ENCODE results near the gene MUS81. TPM values are rescaled to one million over a fixed set of nuclear protein-coding genes. Genes with fewer than 3 reads are reported as not detected.

The MUS81 gene
- total and polyA plus RNA-seq, 9 of the 15 experiments (the other 6 are each of a cell fraction or from before 2014, with no cell fraction given) = 13.4 to 118 (median 53.7) TPM

DNA sequence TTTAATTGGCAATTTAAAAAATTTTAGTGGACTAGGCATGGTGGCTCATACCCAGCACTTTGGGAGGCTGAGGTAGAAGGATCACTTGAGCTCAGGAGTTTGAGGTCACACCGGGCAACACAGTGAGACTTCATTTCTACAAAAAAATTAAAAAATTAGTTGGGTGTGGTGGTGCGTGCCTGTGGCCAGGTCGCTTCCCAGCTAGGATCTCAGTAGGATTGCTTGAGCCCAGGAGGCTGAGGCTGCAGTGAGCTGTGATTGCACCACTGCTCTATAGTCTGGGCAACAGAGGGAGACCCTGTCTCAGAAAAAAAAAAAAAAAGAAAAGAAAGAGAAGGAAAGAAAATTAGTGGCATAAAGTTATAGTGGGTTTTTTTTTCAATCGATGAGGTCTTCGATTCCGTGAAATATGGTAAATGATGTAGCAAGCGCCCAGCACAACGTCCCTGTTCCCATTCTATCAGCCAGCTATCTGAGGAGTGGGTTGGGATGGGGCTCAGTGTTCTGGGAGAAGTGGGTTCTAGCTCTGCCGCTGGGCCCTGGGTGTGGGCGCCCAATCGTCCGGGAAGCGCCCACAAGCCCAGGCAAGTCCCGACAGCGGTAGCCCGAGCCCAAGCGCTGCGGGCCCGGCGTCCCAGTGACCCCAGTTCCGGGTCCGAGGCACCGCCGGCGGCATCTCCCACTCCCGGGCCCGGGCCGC lies 38.6 kb downstream of the MUS81 start (continued):
- no peak for TF ChIP-seq CREBBP (IDR thresholded peaks at IDR 0.05; ENCODE audit: low read depth, low read length)
- no peak for TF ChIP-seq ASH1L (IDR thresholded peaks at IDR 0.05; ENCODE audit: borderline replicate concordance, low read depth, partially characterized antibody)
- TF ChIP-seq HDAC6 (IDR thresholded peaks at IDR 0.05; ENCODE audit: low read depth, low read length) = no peak
- no peak for TF ChIP-seq SMC3 (conservative IDR thresholded peaks at IDR 0.05; ENCODE audit: insufficient read depth, low read depth, low read length)
- no peak for TF ChIP-seq FOXJ3 (CRISPR knock-in tag; IDR thresholded peaks at IDR 0.05)
- TF ChIP-seq PRPF4 (IDR thresholded peaks at IDR 0.05; ENCODE audit: insufficient read depth, low read depth, low read length, poor library complexity, severe bottlenecking) = no peak
- no peak for TF ChIP-seq HDAC8 (tag; IDR thresholded peaks at IDR 0.05)
- TF ChIP-seq, protein P1, sequence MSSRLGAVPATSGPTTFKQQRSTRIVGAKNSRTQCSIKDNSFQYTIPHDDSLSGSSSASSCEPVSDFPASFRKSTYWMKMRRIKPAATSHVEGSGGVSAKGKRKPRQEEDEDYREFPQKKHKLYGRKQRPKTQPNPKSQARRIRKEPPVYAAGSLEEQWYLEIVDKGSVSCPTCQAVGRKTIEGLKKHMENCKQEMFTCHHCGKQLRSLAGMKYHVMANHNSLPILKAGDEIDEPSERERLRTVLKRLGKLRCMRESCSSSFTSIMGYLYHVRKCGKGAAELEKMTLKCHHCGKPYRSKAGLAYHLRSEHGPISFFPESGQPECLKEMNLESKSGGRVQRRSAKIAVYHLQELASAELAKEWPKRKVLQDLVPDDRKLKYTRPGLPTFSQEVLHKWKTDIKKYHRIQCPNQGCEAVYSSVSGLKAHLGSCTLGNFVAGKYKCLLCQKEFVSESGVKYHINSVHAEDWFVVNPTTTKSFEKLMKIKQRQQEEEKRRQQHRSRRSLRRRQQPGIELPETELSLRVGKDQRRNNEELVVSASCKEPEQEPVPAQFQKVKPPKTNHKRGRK (tag; IDR thresholded peaks at IDR 0.05) = peak; percentile 32; the same call in 1 of the 2 replicates
- no peak for TF ChIP-seq ZNF239 (CRISPR knock-in tag; IDR thresholded peaks at IDR 0.05)
- TF ChIP-seq STAT5B (CRISPR knock-in tag; IDR thresholded peaks at IDR 0.05) = no peak
- TF ChIP-seq POLR2B (IDR thresholded peaks at IDR 0.05; ENCODE audit: low read depth, partially characterized antibody) = peak; percentile 12
- no peak for TF ChIP-seq TSC22D4 (tag; IDR thresholded peaks at IDR 0.05)
- no peak for TF ChIP-seq RBM15 (IDR thresholded peaks at IDR 0.05; ENCODE audit: insufficient read depth, low read length)
- TF ChIP-seq ZC3H11A (IDR thresholded peaks at IDR 0.05; ENCODE audit: low read depth, low read length) = no peak
- TF ChIP-seq, protein P2, sequence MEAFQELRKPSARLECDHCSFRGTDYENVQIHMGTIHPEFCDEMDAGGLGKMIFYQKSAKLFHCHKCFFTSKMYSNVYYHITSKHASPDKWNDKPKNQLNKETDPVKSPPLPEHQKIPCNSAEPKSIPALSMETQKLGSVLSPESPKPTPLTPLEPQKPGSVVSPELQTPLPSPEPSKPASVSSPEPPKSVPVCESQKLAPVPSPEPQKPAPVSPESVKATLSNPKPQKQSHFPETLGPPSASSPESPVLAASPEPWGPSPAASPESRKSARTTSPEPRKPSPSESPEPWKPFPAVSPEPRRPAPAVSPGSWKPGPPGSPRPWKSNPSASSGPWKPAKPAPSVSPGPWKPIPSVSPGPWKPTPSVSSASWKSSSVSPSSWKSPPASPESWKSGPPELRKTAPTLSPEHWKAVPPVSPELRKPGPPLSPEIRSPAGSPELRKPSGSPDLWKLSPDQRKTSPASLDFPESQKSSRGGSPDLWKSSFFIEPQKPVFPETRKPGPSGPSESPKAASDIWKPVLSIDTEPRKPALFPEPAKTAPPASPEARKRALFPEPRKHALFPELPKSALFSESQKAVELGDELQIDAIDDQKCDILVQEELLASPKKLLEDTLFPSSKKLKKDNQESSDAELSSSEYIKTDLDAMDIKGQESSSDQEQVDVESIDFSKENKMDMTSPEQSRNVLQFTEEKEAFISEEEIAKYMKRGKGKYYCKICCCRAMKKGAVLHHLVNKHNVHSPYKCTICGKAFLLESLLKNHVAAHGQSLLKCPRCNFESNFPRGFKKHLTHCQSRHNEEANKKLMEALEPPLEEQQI (IDR thresholded peaks at IDR 0.05) = no peak
- peak; percentile 65; the same call in 1 of the 2 replicates for TF ChIP-seq ZNF75A (CRISPR knock-in tag; IDR thresholded peaks at IDR 0.05)
- peak; percentile 78; the same call in 1 of the 2 replicates for TF ChIP-seq RB1 (IDR thresholded peaks at IDR 0.05; ENCODE audit: low read depth)
- TF ChIP-seq, protein P3, sequence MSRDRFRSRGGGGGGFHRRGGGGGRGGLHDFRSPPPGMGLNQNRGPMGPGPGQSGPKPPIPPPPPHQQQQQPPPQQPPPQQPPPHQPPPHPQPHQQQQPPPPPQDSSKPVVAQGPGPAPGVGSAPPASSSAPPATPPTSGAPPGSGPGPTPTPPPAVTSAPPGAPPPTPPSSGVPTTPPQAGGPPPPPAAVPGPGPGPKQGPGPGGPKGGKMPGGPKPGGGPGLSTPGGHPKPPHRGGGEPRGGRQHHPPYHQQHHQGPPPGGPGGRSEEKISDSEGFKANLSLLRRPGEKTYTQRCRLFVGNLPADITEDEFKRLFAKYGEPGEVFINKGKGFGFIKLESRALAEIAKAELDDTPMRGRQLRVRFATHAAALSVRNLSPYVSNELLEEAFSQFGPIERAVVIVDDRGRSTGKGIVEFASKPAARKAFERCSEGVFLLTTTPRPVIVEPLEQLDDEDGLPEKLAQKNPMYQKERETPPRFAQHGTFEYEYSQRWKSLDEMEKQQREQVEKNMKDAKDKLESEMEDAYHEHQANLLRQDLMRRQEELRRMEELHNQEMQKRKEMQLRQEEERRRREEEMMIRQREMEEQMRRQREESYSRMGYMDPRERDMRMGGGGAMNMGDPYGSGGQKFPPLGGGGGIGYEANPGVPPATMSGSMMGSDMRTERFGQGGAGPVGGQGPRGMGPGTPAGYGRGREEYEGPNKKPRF (IDR thresholded peaks at IDR 0.05; ENCODE audit: low read depth, low read length) = peak; percentile 80; the same call in 1 of the 2 replicates
